WTC11 (cell line): Measurements from ENCODE around the gene CAMKMT. TPM values are rescaled to one million over a fixed set of nuclear protein-coding genes. Genes with fewer than 3 reads are reported as not detected.
A peak's percentile ranks its signal among the peaks of the same experiment; 100 is the strongest.

Experiments used
- ATAC-seq: fragments of 200-7000 bp; cut with Tn5 transposase; 2 replicates; pipeline ENCODE4 v1.10.0; 2021; ENCODE audit warnings: mild to moderate bottlenecking, moderate library complexity
- CTCF ChIA-PET: fragments of 300-600 bp; sonication (Branson Sonifier 250); formaldehyde crosslinking; loops from one replicate; lab custom pipeline; 2021; ENCODE audit warnings: antibody characterized with exemption; lab: Charles Lee
- POLR2A ChIA-PET: fragments of 350-600 bp; sonication (Branson Sonifier 250); formaldehyde crosslinking; loops from one replicate; lab custom pipeline; 2021; ENCODE audit warnings: antibody characterized with exemption; lab: Charles Lee
- DNase-seq: peaks from one replicate; pipeline ENCODE4 v3.0.0; 2021; ENCODE audit warnings: low spot score
- H3K27ac Mint-ChIP-seq: 2 replicates; pipeline ENCODE4 v1.8.0; 2021; ENCODE audit warnings: mixed read lengths
- H3K27me3 Mint-ChIP-seq: 2 replicates; pipeline ENCODE4 v1.8.0; 2021; ENCODE audit warnings: low read depth, mild to moderate bottlenecking, moderate library complexity, mixed read lengths
- H3K36me3 Mint-ChIP-seq: 2 replicates; pipeline ENCODE4 v1.8.0; 2021; ENCODE audit warnings: mixed read lengths
- H3K4me1 Mint-ChIP-seq: 2 replicates; pipeline ENCODE4 v1.8.0; 2022; ENCODE audit warnings: mixed read lengths
- H3K4me3 Mint-ChIP-seq: 2 replicates; pipeline ENCODE4 v1.8.0; 2021; ENCODE audit warnings: mild to moderate bottlenecking, moderate library complexity, mixed read lengths
- H3K9me3 Mint-ChIP-seq: 2 replicates; pipeline ENCODE4 v1.8.0; 2021; ENCODE audit warnings: mixed read lengths
- AR ChIP-seq: fragments of 250-450 bp; sonication (Bioruptor Pico); IDR thresholded peaks from 2 replicates; pipeline ENCODE4 v1.9.0; 2021; ENCODE audit warnings: mild to moderate bottlenecking
- ATF3 ChIP-seq: sonication (generic); formaldehyde crosslinking; conservative IDR thresholded peaks from 2 replicates; pipeline ENCODE4 v1.8.1; 2022; ENCODE audit warnings: mild to moderate bottlenecking, missing genetic modification reagents
- ATF6 ChIP-seq: sonication (generic); formaldehyde crosslinking; IDR thresholded peaks from 2 replicates; pipeline ENCODE4 v1.8.1; 2023; ENCODE audit warnings: mild to moderate bottlenecking, missing genetic modification reagents
- CBFB ChIP-seq: sonication (generic); formaldehyde crosslinking; IDR thresholded peaks from 2 replicates; pipeline ENCODE4 v1.8.1; 2022; ENCODE audit warnings: mild to moderate bottlenecking, low read depth, missing genetic modification reagents
- CREM ChIP-seq: sonication (generic); formaldehyde crosslinking; IDR thresholded peaks from 2 replicates; pipeline ENCODE4 v1.8.1; 2022; ENCODE audit warnings: mild to moderate bottlenecking, missing genetic modification reagents, moderate library complexity
- ETV6 ChIP-seq: sonication (generic); formaldehyde crosslinking; IDR thresholded peaks from 2 replicates; pipeline ENCODE4 v1.8.1; 2022; ENCODE audit warnings: mild to moderate bottlenecking, missing genetic modification reagents
- FOXP4 ChIP-seq: sonication (generic); formaldehyde crosslinking; IDR thresholded peaks from 2 replicates; pipeline ENCODE4 v1.8.0; 2022; ENCODE audit warnings: mild to moderate bottlenecking, missing genetic modification reagents
- HMGA2 ChIP-seq: fragments of 250-450 bp; sonication (Bioruptor Pico); IDR thresholded peaks from 2 replicates; pipeline ENCODE4 v1.4.0; 2021; ENCODE audit warnings: mild to moderate bottlenecking, moderate library complexity
- IRF1 ChIP-seq: sonication (generic); formaldehyde crosslinking; IDR thresholded peaks from 2 replicates; pipeline ENCODE4 v1.8.0; 2023; ENCODE audit warnings: missing genetic modification reagents
- IRF2 ChIP-seq: sonication (generic); formaldehyde crosslinking; IDR thresholded peaks from 2 replicates; pipeline ENCODE4 v1.8.0; 2022; ENCODE audit warnings: low read depth, missing genetic modification reagents, borderline replicate concordance
- NR1H2 ChIP-seq: sonication (generic); formaldehyde crosslinking; IDR thresholded peaks from 2 replicates; pipeline ENCODE4 v1.9.0; 2021; ENCODE audit warnings: mild to moderate bottlenecking, moderate library complexity, missing genetic modification reagents
- NR2C2 ChIP-seq: sonication (generic); formaldehyde crosslinking; IDR thresholded peaks from 2 replicates; pipeline ENCODE4 v1.8.0; 2022; ENCODE audit warnings: mild to moderate bottlenecking, missing genetic modification reagents
- SMAD4 ChIP-seq: sonication (generic); formaldehyde crosslinking; IDR thresholded peaks from 2 replicates; pipeline ENCODE4 v1.8.0; 2022; ENCODE audit warnings: mild to moderate bottlenecking, missing genetic modification reagents
- ZNF396 ChIP-seq: fragments of 250-450 bp; sonication (Bioruptor Pico); IDR thresholded peaks from 2 replicates; pipeline ENCODE4 v1.8.0; 2021; ENCODE audit warnings: mild to moderate bottlenecking, moderate library complexity, borderline replicate concordance
- ZNF423 ChIP-seq: fragments of 250-450 bp; sonication (Bioruptor Pico); IDR thresholded peaks from 2 replicates; pipeline ENCODE4 v2.1.2; 2022; ENCODE audit warnings: mild to moderate bottlenecking, moderate library complexity
- ZNF425 ChIP-seq: fragments of 250-450 bp; sonication (Bioruptor Pico); conservative IDR thresholded peaks from 2 replicates; pipeline ENCODE4 v1.9.0; 2021; ENCODE audit warnings: mild to moderate bottlenecking
- total RNA-seq: library from RNA; stranded (reverse); gene quantifications from 3 replicates; pipeline ENCODE4 v1.2.3, GENCODE V29; 2021

CAMKMT gene
- total RNA-seq, 1 experiment from 2014 or later = 20.6 TPM

- DNase-seq = no peak
- Mint-ChIP-seq H3K9me3 (peaks cover 5% of the 10 kb centered on the region), H3K36me3 (no peaks in the 10 kb centered on the region), H3K27me3 (no peaks in the 10 kb centered on the region), H3K4me3 (no peak overlapping the region), H3K27ac (peak overlapping the region; percentile 41), H3K4me1 (peaks cover 47% of the 10 kb centered on the region)
- CTCF ChIA-PET = interaction anchor here (0.7 to 2.6 kb wide), 7 partner anchors 12 to 313 kb away, joined by 3 to 11 read pairs (median 3); no protein-coding TSS in a partner anchor
- peak; percentile 57; the same call in 1 of the 2 replicates for ATAC-seq
- POLR2A ChIA-PET = interaction anchor here (0.7 kb wide), 2 partner anchors 10 to 1355 kb away, joined by 3 to 4 read pairs; no protein-coding TSS in a partner anchor
- TF ChIP-seq SMAD4 (CRISPR knock-in tag) (no peak), ZNF423 (CRISPR knock-in tag) (no peak), IRF2 (no peak)
- TF ChIP-seq, all 79 proteins: peak for 0
These were observed 343.6 kb downstream of the CAMKMT start for GRCh38 chr2:44705356-44705755.

- H3K9me3 Mint-ChIP-seq = peaks cover 2% of the 10 kb centered on the region
- DNase-seq = peak; percentile 13
- no peaks in the 10 kb centered on the region for H3K27me3 Mint-ChIP-seq
- peak; percentile 79 for ATAC-seq
- ChIA-PET CTCF (interaction anchor here (1.0 to 3.7 kb wide), 7 partner anchors 11 to 314 kb away, joined by 3 to 13 read pairs (median 4); no protein-coding TSS in a partner anchor), POLR2A (no interaction called here)
- H3K4me3 Mint-ChIP-seq = no peak overlapping the region
- TF ChIP-seq ZNF396 (CRISPR knock-in tag) (no peak), HMGA2 (CRISPR knock-in tag) (peak; percentile 58), ZNF423 (CRISPR knock-in tag) (peak; percentile 36; the same call in 1 of the 2 replicates)
- H3K27ac Mint-ChIP-seq = peak overlapping the region; percentile 26
- no peaks in the 10 kb centered on the region for H3K36me3 Mint-ChIP-seq
- peaks cover 47% of the 10 kb centered on the region for H3K4me1 Mint-ChIP-seq
These were observed 344.2 kb downstream of the CAMKMT start for GRCh38 chr2:44705876-44706480.

- Mint-ChIP-seq H3K27me3 (no peaks in the 10 kb centered on the region), H3K27ac (peak overlapping the region; percentile 26; the same call in 1 of the 2 replicates), H3K4me3 (no peak overlapping the region), H3K4me1 (peaks cover 47% of the 10 kb centered on the region)
- ChIA-PET CTCF (interaction anchor here (0.9 to 3.7 kb wide), 7 partner anchors 10 to 315 kb away, joined by 3 to 21 read pairs (median 5); no protein-coding TSS in a partner anchor), POLR2A (interaction anchor here (0.7 kb wide), 1 partner anchor 16 kb away, joined by 4 read pairs; no protein-coding TSS in a partner anchor)
- no peak for ATAC-seq
- no peak for DNase-seq
- no peak for TF ChIP-seq ATF6 (CRISPR knock-in tag)
- no peak for TF ChIP-seq IRF1
- TF ChIP-seq CBFB (CRISPR knock-in tag) = no peak
- TF ChIP-seq ETV6 (CRISPR knock-in tag) = no peak
- TF ChIP-seq FOXP4 (CRISPR knock-in tag) = no peak
- TF ChIP-seq ZNF425 (CRISPR knock-in tag) = no peak
- no peak for TF ChIP-seq IRF2
- TF ChIP-seq NR1H2 (CRISPR knock-in tag) = no peak
- TF ChIP-seq AR = no peak
- TF ChIP-seq NR2C2 (CRISPR knock-in tag) = no peak
- TF ChIP-seq CREM (CRISPR knock-in tag) = no peak
- no peak for TF ChIP-seq ATF3 (CRISPR knock-in tag)
- TF ChIP-seq, all 79 proteins: peak for 0
- H3K9me3 Mint-ChIP-seq = no peaks in the 10 kb centered on the region
- no peaks in the 10 kb centered on the region for H3K36me3 Mint-ChIP-seq
These were observed 345.2 kb downstream of the CAMKMT start for GRCh38 chr2:44706681-44707553.
